Liver (tissue), 3 donors: ENCODE measurements around the gene PLD3.

Experiments
- ATF3 ChIP-seq: IDR thresholded peaks from 2 replicates; pipeline ENCODE4 v1.6.1; 2016; ENCODE audit warnings: antibody characterized with exemption
- CTCF ChIP-seq: fragments of 150-350 bp; IDR thresholded peaks from 2 replicates; pipeline ENCODE4 v1.5.1; 2017; ENCODE audit warnings: improper control_type of control experiment, low read depth, low read length; ENCODE audit not compliant: missing input control
- FOXA1 ChIP-seq: IDR thresholded peaks from 2 replicates; pipeline ENCODE4 v1.6.1; 2016; ENCODE audit warnings: antibody characterized with exemption
- GABPA ChIP-seq, 2 donors: IDR thresholded peaks in 1 of 2; conservative IDR thresholded peaks in 1 of 2; 2 replicates each; pipeline ENCODE4 v1.6.1; 2016; ENCODE audit warnings: antibody characterized with exemption in 2 of 2, mild to moderate bottlenecking in 1 of 2, moderate library complexity in 1 of 2
- JUND ChIP-seq, 2 donors: IDR thresholded peaks; 2 replicates each; pipeline ENCODE4 v1.6.1; 2016; ENCODE audit warnings: antibody characterized with exemption in 2 of 2
- MAX ChIP-seq: IDR thresholded peaks from 2 replicates; pipeline ENCODE4 v1.6.1; 2016; ENCODE audit warnings: antibody characterized with exemption
- RAD21 ChIP-seq, 2 donors: IDR thresholded peaks; 2 replicates each; pipeline ENCODE4 v1.6.1; 2016; ENCODE audit warnings: antibody characterized with exemption in 2 of 2, mild to moderate bottlenecking in 2 of 2
- SP1 ChIP-seq: IDR thresholded peaks from 2 replicates; pipeline ENCODE4 v1.6.1; 2018; ENCODE audit warnings: antibody characterized with exemption, mild to moderate bottlenecking
- TAF1 ChIP-seq: conservative IDR thresholded peaks from 2 replicates; pipeline ENCODE4 v1.6.1; 2016; ENCODE audit warnings: antibody characterized with exemption, mild to moderate bottlenecking
- ZBTB33 ChIP-seq: IDR thresholded peaks from 2 replicates; pipeline ENCODE4 v1.6.1; 2016; ENCODE audit warnings: antibody characterized with exemption
- donor health status: healthy.
- donor health status: healthy.

GRCh38 chr19:40312533-40312932 is 36.0 kb upstream of the PLD3 start:
- no peak for TF ChIP-seq JUND (IDR thresholded peaks at IDR 0.05)
- no peak for TF ChIP-seq GABPA (IDR thresholded peaks at IDR 0.05 in 1 of 2, conservative IDR thresholded peaks at IDR 0.05 in 1 of 2)
- no peak for TF ChIP-seq CTCF
- no peak for TF ChIP-seq FOXA1
- no peak for TF ChIP-seq TAF1
- TF ChIP-seq ATF3, result no peak
- TF ChIP-seq MAX, result no peak
- no peak for TF ChIP-seq ZBTB33
- TF ChIP-seq RAD21 (IDR thresholded peaks at IDR 0.05), result no peak
- TF ChIP-seq SP1, result no peak
